Neural cell (in vitro differentiated cells): Measurements from ENCODE around the gene EFR3B. TPM values are rescaled to one million over a fixed set of nuclear protein-coding genes. Genes with fewer than 3 reads are reported as not detected.

ENCODE experiments used
- H2AFZ ChIP-seq: fragments of 200-600, 300-800 bp; sonication (generic), shearing (Covaris generic); 2 replicates; pipeline ENCODE4 v1.6.0; 2014; ENCODE audit warnings: low read depth, mild to moderate bottlenecking, antibody characterized with exemption, low read length, moderate library complexity
- H3F3A ChIP-seq: fragments of 200-600 bp; shearing (Covaris generic); 2 replicates; pipeline ENCODE4 v1.6.1; 2016; ENCODE audit warnings: mild to moderate bottlenecking, moderate library complexity, mixed read lengths, antibody characterized with exemption, low read length; ENCODE audit not compliant: insufficient read depth, poor library complexity, severe bottlenecking
- H3K27ac ChIP-seq: fragments of 200-600, 300-800 bp; sonication (generic), shearing (Covaris generic); 2 replicates; pipeline ENCODE4 v1.5.1; 2014; ENCODE audit warnings: mild to moderate bottlenecking, low read length, moderate library complexity
- H3K27me3 ChIP-seq: fragments of 300-800, 200-600 bp; sonication (generic), shearing (Covaris generic); 2 replicates; pipeline ENCODE4 v1.6.0; 2014; ENCODE audit warnings: mild to moderate bottlenecking, low read depth, low read length, moderate library complexity; ENCODE audit not compliant: insufficient read depth
- H3K36me3 ChIP-seq: fragments of 300-800, 200-600 bp; sonication (generic), shearing (Covaris generic); 2 replicates; pipeline ENCODE4 v1.5.1; 2014; ENCODE audit warnings: mild to moderate bottlenecking, antibody characterized with exemption, low read length, moderate library complexity; ENCODE audit not compliant: insufficient read depth
- H3K4me2 ChIP-seq: fragments of 300-800, 200-600 bp; sonication (generic), shearing (Covaris generic); 2 replicates; pipeline ENCODE4 v1.6.0; 2014; ENCODE audit warnings: mild to moderate bottlenecking, low read length
- H3K4me3 ChIP-seq: fragments of 300-800, 200-600 bp; sonication (generic), shearing (Covaris generic); 2 replicates; pipeline ENCODE4 v1.5.1; 2014; ENCODE audit warnings: mild to moderate bottlenecking, low read length, moderate library complexity
- H3K79me2 ChIP-seq: fragments of 200-600 bp; shearing (Covaris generic); replicated peaks from 2 replicates; pipeline ENCODE4 v1.6.0; 2014; ENCODE audit warnings: mild to moderate bottlenecking, low read length, moderate library complexity; ENCODE audit not compliant: insufficient read depth
- H3K9ac ChIP-seq: fragments of 300-800, 200-600 bp; sonication (generic), shearing (Covaris generic); 2 replicates; pipeline ENCODE4 v1.6.1; 2016; ENCODE audit warnings: mild to moderate bottlenecking, low read length, mixed read lengths
- H3K9me2 ChIP-seq: fragments of 200-600 bp; shearing (Covaris generic); 2 replicates; pipeline ENCODE4 v1.6.1; 2016; ENCODE audit warnings: mild to moderate bottlenecking, low read length, mixed read lengths; ENCODE audit not compliant: insufficient read depth
- H3K9me3 ChIP-seq: fragments of 200-600, 300-800 bp; sonication (generic), shearing (Covaris generic); 2 replicates; pipeline ENCODE4 v1.6.1; 2016; ENCODE audit warnings: mild to moderate bottlenecking, mixed run types, low read length, moderate library complexity, mixed read lengths
- H4K20me1 ChIP-seq: fragments of 200-600 bp; shearing (Covaris generic); 2 replicates; pipeline ENCODE4 v1.6.1; 2016; ENCODE audit warnings: mild to moderate bottlenecking, mixed run types; ENCODE audit not compliant: insufficient read depth
- EP300 ChIP-seq: fragments of 450-650 bp; conservative IDR thresholded peaks from 2 replicates; pipeline ENCODE4 v1.6.1; 2014; ENCODE audit warnings: antibody characterized with exemption, mild to moderate bottlenecking, moderate library complexity; ENCODE audit not compliant: poor library complexity, severe bottlenecking
- EZH2 ChIP-seq: fragments of 200-600, 300-800 bp; shearing (Covaris generic), sonication (generic); IDR thresholded peaks from 2 replicates; pipeline ENCODE4 v1.6.1; 2014; ENCODE audit warnings: antibody characterized with exemption, low read length, borderline replicate concordance, mild to moderate bottlenecking; ENCODE audit not compliant: insufficient read depth, poor library complexity, severe bottlenecking
- MXI1 ChIP-seq: fragments of 450-650 bp; conservative IDR thresholded peaks from 2 replicates; pipeline ENCODE4 v1.6.1; 2014; ENCODE audit warnings: antibody characterized with exemption, mild to moderate bottlenecking; ENCODE audit not compliant: poor library complexity, severe bottlenecking
- POLR2AphosphoS5 ChIP-seq: IDR thresholded peaks from 2 replicates; pipeline ENCODE4 v1.6.1; 2012
- RAD21 ChIP-seq: fragments of 450-650 bp; conservative IDR thresholded peaks from 2 replicates; pipeline ENCODE4 v1.6.1; 2014; ENCODE audit warnings: antibody characterized with exemption, mild to moderate bottlenecking, moderate library complexity
- SMC3 ChIP-seq: fragments of 450-650 bp; conservative IDR thresholded peaks from 2 replicates; pipeline ENCODE4 v1.6.1; 2014; ENCODE audit warnings: antibody characterized with exemption, mild to moderate bottlenecking, moderate library complexity; ENCODE audit not compliant: poor library complexity
- TAF1 ChIP-seq: IDR thresholded peaks from 2 replicates; pipeline ENCODE4 v1.6.1; 2012; ENCODE audit warnings: low read depth
- polyA plus RNA-seq: library from polyadenylated mRNA; depleted of rRNA; stranded (reverse); fragments of >200 nt; gene quantifications from 2 replicates; pipeline ENCODE4 v1.2.3, GENCODE V29; 2014
- TF ChIP-seq, protein P1 (sequence below): IDR thresholded peaks from 2 replicates; pipeline ENCODE4 v1.6.1; 2012; ENCODE audit warnings: borderline replicate concordance
- TF ChIP-seq, protein P2 (sequence below): fragments of 450-650 bp; IDR thresholded peaks from 2 replicates; pipeline ENCODE4 v1.5.1; 2014; ENCODE audit warnings: antibody characterized with exemption, mild to moderate bottlenecking, moderate library complexity; ENCODE audit not compliant: poor library complexity, severe bottlenecking

The EFR3B gene
- polyA plus RNA-seq, 1 donor from 2014 or later, result 29.3 TPM

DNA sequence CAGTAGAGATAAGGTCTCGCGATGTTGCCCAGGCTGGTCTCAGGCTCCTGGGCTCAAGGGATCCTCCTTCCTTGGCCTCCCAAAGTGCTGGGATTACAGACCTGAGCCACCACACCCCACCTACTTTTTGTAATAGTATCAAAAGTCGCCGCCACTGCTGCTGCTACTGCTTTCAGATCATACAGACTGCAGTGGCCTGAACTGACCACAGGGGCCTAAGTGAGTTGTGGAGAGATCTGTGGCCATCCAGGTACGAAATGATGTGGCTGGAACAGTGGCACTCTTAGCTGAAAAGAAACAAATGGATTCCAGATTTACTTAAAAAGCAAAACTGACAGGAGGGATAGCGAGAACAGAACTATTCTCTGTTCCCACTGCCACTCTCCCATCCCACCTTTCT is 159.4 kb downstream of the EFR3B start:
- Histone ChIP-seq H2AFZ (no peak overlapping the region), H3K9me2 (no peaks in the 10 kb centered on the region), H3F3A (no peaks in the 10 kb centered on the region), H3K4me2 (no peak overlapping the region), H3K27ac (no peak overlapping the region), H3K9ac (no peak overlapping the region), H3K36me3 (no peaks in the 10 kb centered on the region), H3K27me3 (no peaks in the 10 kb centered on the region), H3K79me2 (no peaks in the 10 kb centered on the region), H4K20me1 (no peaks in the 10 kb centered on the region), H3K4me3 (no peak overlapping the region), H3K9me3 (no peaks in the 10 kb centered on the region)
- TF ChIP-seq SMC3 (no peak), TAF1 (no peak), EP300 (no peak), EZH2 (no peak), RAD21 (no peak)
- TF ChIP-seq, protein P1, sequence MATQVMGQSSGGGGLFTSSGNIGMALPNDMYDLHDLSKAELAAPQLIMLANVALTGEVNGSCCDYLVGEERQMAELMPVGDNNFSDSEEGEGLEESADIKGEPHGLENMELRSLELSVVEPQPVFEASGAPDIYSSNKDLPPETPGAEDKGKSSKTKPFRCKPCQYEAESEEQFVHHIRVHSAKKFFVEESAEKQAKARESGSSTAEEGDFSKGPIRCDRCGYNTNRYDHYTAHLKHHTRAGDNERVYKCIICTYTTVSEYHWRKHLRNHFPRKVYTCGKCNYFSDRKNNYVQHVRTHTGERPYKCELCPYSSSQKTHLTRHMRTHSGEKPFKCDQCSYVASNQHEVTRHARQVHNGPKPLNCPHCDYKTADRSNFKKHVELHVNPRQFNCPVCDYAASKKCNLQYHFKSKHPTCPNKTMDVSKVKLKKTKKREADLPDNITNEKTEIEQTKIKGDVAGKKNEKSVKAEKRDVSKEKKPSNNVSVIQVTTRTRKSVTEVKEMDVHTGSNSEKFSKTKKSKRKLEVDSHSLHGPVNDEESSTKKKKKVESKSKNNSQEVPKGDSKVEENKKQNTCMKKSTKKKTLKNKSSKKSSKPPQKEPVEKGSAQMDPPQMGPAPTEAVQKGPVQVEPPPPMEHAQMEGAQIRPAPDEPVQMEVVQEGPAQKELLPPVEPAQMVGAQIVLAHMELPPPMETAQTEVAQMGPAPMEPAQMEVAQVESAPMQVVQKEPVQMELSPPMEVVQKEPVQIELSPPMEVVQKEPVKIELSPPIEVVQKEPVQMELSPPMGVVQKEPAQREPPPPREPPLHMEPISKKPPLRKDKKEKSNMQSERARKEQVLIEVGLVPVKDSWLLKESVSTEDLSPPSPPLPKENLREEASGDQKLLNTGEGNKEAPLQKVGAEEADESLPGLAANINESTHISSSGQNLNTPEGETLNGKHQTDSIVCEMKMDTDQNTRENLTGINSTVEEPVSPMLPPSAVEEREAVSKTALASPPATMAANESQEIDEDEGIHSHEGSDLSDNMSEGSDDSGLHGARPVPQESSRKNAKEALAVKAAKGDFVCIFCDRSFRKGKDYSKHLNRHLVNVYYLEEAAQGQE, result no peak

DNA sequence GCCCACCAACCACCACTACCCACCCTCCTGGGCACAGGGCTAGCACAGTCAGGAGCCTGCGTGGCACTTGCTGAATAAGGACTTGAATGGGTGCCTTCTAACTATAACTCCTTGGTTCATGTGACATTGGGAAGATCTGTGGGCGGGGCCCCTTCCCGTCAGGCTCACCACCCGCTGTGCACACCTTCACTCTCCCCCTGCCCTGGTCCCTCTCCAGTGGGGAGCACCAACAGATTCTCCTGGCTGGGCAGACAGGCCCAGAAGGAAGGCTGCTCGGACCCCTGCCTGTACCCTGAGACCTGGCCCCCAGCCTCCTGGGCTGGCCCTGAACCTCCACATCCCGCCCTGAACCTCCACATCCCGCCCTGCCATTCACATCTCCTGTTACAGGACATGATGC is 159.9 kb downstream of the EFR3B start:
- Histone ChIP-seq H3K4me3 (no peak overlapping the region), H3K36me3 (no peaks in the 10 kb centered on the region), H3K9me2 (no peaks in the 10 kb centered on the region), H2AFZ (no peak overlapping the region), H3K4me2 (no peak overlapping the region), H3K79me2 (no peaks in the 10 kb centered on the region), H3K9ac (no peak overlapping the region), H3K9me3 (no peaks in the 10 kb centered on the region), H3F3A (no peaks in the 10 kb centered on the region), H4K20me1 (no peaks in the 10 kb centered on the region), H3K27me3 (no peaks in the 10 kb centered on the region), H3K27ac (no peak overlapping the region)
- TF ChIP-seq POLR2AphosphoS5 (no peak), SMC3 (no peak), MXI1 (no peak), RAD21 (no peak), EP300 (no peak), EZH2 (no peak), TAF1 (no peak)
- TF ChIP-seq, protein P1, result no peak
- TF ChIP-seq, protein P2, sequence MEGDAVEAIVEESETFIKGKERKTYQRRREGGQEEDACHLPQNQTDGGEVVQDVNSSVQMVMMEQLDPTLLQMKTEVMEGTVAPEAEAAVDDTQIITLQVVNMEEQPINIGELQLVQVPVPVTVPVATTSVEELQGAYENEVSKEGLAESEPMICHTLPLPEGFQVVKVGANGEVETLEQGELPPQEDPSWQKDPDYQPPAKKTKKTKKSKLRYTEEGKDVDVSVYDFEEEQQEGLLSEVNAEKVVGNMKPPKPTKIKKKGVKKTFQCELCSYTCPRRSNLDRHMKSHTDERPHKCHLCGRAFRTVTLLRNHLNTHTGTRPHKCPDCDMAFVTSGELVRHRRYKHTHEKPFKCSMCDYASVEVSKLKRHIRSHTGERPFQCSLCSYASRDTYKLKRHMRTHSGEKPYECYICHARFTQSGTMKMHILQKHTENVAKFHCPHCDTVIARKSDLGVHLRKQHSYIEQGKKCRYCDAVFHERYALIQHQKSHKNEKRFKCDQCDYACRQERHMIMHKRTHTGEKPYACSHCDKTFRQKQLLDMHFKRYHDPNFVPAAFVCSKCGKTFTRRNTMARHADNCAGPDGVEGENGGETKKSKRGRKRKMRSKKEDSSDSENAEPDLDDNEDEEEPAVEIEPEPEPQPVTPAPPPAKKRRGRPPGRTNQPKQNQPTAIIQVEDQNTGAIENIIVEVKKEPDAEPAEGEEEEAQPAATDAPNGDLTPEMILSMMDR, result no peak
